ENCODE data around the gene DUSP10. TPM values are rescaled to one million over a fixed set of nuclear protein-coding genes. Genes with fewer than 3 reads are reported as not detected.

The DUSP10 gene
- polyA plus RNA-seq, 4 donors, result 3.1 to 4.1 (median 3.7) TPM

DNA sequence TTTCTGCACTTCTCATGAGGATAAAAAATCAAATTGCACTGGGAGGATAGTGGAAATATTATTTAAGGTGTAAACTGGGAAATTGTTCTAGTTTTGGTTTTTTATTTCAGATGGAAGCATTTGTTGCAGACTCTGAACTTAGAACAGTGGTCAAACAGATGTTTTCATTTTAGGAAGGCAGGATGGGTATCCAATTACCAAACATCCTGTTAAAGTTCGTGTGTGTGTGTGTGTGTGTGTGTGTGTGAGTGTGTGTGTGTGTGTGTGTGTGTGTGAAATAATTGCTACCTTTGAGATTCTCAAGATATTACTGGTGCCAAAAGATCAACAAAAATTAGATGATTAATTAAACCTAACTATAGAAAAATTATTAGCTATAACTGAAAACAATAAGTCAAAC is 24.3 kb upstream of the DUSP10 start:
- DNase-seq (ENCODE audit: low read depth in 4 of 4, low spot score in 3 of 4), result no peak

DNA sequence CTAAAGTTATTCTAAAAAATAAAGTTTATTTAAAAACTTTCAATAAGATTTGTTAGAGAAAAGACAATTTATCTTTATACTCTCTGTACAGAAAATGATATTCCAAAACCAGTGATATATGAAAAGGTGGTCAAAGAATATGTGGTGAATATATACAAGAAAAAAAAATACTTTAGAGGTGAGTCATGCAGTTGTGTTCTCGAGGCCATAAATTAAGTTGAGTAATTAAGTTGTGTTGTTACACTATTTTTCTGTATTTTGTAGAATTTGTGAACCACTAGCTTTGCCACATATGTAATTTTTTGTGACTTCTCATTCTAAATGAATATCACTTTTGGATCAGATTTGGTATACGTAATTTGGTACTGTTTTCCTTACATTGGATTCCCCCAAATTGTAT is 23.6 kb upstream of the DUSP10 start:
- no peak for DNase-seq (ENCODE audit: low read depth in 4 of 4, low spot score in 3 of 4)

DNA sequence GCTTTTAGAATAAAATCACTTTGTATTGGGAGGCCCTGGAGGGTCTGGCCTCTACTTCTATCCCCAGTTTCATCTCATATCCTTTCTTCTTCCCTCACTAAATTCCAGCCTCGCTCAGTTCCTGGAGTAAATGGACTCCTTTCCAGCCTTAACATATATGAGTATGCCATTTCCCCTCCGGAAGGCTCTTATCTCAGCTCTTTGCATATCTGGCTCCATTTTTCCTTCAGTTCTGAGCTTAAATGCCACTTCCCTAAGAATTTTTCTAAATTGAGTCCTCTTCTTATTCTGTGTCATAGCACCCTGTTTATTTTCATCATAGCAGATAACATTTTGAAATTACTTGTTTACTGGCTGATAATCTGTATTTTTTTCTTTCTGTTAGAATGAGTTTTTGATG is 20.2 kb upstream of the DUSP10 start:
- no peak for DNase-seq (ENCODE audit: low read depth in 4 of 4, low spot score in 3 of 4)

DNA sequence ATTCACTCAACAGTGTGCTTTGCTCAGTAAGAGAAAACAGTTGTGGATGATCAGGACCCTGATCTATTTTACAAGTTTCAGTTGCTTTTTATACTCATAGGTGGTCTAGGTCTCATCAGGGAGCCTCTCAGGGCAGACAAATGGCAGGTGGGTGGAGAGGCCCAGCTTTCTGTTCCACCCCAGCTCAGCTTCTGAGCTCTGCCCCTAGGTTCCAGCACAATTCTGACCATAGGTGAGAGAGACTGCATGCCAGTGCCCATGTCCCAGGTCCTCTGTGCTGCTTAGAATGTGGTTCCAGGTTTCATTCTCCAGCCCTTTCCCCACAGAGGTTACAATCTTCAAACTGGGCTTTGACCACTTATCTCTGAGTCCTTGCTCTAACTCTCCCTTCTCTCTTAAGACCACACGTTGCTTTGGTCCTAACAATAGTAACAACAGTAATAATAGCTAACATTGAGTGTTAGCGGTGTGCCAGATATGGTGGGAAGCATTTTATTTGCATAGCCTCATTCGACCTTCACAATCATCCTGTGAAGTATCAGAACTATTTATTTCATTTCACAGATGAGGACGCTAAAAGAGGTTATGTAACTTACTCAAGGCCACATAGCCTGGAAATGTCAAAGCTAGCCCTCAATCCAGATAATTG is 19.6 kb upstream of the DUSP10 start:
- DNase-seq (ENCODE audit: low read depth in 4 of 4, low spot score in 3 of 4), result no peak

DNA sequence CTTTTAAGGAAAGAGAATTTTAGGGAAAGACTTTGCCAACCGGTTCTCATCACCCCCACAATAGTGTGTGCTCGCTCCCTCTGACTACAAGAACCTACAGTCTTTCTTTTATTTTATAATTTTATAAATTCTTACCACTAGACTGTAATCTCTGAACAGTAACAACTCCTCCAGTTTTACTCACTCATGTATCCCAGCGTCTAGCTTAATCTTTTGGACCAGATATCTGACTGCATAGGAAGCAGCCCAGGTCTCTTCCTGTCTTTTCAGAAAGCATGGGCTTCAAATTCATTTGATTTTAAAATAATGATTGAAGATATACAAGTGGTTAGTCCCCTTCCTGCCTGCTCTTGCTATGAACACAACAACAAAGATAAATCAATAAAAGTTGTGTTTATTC is 19.0 kb upstream of the DUSP10 start:
- DNase-seq (ENCODE audit: low read depth in 4 of 4, low spot score in 3 of 4), result no peak

DNA sequence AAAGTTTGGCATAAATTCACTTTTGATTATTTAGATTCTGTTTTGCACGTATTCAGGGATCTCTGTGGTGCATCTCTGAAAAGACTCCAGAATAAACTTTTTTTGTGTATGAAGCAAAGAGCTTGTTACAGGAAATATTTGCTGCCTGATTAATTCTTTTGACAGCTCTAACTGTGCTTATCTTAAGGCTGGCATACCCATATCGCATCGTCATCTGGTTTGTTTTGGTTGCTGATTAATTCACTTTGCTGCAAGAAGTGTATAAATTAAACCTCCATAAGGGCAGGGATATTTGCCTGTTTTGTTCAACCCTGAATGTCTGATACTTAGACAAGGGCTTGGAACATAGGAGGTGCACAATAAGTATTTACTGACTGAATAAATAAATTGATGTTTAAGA is 17.5 kb upstream of the DUSP10 start:
- no peak for DNase-seq (ENCODE audit: low read depth in 4 of 4, low spot score in 3 of 4)

DNA sequence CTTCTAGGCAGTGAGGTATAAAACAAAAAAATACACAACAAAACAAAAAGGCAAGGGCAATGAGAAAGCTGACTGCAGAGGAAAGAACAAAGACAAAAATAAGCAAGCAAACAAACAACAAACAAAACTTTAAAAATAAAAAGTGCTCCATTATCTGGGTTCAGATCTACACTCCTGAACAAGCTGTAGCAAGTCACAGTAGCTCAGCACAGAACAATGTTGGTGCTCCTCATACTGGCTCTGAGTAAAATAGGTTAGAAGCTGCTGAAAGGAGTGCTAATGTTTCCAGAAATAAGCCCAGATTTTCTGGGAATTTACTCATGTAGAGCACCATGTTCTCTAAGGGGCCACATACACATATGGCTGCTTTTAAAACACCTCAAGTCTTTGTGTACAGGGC is 16.6 kb upstream of the DUSP10 start:
- DNase-seq (ENCODE audit: low read depth in 4 of 4, low spot score in 3 of 4), result no peak

- DNase-seq (ENCODE audit: low read depth in 4 of 4, low spot score in 3 of 4), result no peak
Observed at GRCh38 chr1:221756830-221757551, 15.1 kb upstream of the DUSP10 start.

DNA sequence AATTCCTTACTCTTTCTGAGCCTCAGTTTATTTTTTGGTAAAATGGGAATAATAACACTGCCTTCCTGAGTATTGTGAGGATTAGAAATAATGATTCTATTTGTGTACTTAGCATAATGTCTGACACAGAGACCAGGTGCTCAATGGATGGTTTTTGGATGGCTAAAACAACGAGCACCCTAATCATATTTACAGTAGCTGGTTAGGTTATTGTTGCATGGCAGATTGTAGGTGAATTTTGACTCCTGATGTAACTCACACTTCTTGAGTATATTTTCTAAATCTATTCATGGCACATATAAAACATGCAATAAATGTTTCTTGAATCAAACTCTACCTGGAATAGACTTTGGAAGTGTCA is 11.9 kb upstream of the DUSP10 start:
- no peak for DNase-seq (ENCODE audit: low read depth in 4 of 4, low spot score in 3 of 4)

DNA sequence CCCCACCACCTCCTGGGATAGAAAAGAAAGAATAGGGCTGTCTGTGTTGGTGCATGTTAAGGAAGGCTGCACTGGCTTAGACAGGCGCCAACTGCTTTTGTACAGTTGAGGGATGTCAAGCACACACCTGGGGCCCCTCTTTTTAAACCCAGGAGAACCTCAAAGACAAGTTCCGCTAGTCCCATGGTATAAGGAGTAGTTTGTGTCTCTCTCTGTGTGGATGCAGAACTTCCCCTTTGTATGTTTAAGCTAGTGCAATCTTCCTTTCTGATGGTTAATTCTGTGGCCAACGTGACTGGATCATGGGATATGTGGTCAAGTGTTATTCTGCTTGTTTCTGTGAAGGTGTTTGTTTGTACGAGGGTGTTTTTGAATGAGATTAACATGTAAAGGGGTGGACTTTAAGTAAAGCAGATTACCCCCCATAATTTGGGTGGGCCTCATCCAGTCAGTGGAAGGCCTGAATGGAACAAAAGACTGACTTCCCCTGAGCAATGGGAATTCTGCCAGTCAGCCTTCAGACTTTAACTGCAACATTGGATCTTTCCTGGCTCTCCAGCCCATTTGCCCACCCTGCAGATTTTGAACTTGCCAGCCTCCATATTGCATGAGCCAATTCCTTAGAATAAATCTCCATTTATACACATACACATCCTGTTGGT is 9.5 kb upstream of the DUSP10 start:
- no peak for DNase-seq (ENCODE audit: low read depth in 4 of 4, low spot score in 3 of 4)

GRCh38 chr1:221748981-221749380 is 7.1 kb upstream of the DUSP10 start:
- no peak for DNase-seq (ENCODE audit: low read depth in 4 of 4, low spot score in 3 of 4)

DNA sequence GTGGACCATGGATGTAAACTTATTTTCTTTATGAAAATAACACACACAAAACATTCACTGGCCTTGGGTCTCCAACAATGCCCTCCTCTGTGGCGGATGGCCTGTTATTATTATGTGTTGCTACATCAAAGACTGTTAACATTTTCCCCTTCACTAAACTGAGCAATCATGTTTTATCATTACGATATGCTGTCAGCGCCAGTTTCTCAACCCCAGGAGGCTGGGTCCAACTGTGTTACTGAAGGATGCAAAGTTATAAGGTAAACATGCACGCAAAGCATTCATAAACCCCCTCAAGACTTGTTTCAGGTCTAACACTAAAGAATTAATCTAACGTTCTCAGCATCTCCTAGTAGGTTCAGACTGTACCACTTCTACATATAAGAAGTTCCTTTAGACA is 6.0 kb upstream of the DUSP10 start:
- no peak for DNase-seq (ENCODE audit: low read depth in 4 of 4, low spot score in 3 of 4)

- DNase-seq (ENCODE audit: low read depth in 4 of 4, low spot score in 3 of 4), result peak in 2 of 4 donors; percentile 10 to 32
Observed at GRCh38 chr1:221743416-221744208, 1.7 kb upstream of the DUSP10 start.

DNA sequence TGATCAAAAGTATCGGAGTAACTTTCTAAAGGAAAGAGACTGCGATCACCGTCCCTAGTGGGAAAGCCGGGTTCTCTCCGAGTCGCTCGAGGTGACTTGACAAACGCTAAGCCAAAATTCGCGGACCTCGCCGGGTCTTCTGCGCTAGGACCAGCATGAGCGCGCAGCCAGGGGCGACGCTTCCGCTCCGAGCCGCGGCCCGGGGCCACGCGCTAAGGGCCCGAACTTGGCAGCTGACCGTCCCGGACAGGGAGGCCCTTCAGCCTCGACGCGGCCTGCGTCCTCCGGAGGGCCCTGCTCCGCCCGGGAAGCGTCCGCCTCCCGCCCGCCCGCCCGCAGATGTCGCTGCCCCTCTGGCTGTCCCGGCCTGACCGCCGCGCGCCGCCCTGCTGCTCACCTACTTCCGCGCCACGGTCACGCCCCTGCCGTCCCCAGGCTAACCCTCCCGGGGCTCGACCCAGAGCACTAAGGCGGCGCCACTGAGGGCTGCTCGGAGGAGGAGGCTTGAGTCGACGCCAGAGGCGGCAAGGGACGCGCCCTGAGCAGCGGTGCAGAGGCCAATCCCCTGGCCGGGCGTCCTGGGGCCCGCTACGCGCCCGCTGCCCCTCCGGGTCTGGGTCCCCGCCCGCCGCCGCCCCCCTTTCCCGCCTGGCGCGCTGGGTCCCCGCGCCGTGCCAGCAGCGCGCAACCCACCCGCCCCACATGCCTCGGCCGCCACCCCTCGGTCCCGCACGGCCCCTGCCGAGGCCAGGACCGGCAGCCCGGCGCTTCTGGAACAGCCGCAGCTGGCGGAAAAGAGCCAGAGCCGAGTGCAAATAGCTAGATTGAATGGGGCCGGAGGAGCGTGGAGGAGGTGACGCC is 896 bp upstream of the DUSP10 start:
- DNase-seq (ENCODE audit: low read depth in 4 of 4, low spot score in 3 of 4), result peak in 2 of 4 donors; percentile 28 to 39

DNA sequence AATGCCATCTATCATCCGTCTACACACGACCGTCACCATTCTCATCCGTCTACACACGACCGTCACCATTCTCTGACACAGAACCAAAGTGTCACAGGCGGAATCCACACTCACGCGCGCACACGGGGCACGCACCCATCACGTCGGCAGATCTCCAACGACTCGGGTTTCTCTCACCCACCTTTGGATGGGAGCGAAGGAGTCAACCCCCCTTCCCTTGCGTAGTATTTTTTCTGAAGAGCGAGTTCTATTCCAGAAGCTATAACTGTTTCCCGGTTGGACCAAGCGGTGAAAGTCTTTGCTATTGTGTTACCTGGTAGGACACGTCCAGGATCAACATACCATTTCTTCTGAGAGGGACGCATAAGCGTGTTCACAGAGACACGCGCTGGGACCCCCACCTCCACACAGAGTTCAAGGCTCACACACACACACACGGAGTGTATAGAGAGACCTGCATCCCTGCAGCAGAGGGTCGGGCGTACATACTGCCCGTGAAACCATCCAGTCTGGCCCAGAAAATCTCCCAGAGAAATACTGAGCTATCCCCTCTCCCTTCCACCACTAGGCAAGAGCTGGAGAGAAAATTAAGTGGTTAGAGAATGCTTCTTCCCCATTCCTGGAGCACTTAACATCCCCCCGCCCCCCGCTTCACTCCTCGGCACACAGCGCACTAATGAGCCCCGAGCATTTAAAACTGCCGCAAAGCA is 741 bp downstream of the DUSP10 start:
- peak in 2 of 4 donors; percentile 33 to 53 for DNase-seq (ENCODE audit: low read depth in 4 of 4, low spot score in 3 of 4)

DNA sequence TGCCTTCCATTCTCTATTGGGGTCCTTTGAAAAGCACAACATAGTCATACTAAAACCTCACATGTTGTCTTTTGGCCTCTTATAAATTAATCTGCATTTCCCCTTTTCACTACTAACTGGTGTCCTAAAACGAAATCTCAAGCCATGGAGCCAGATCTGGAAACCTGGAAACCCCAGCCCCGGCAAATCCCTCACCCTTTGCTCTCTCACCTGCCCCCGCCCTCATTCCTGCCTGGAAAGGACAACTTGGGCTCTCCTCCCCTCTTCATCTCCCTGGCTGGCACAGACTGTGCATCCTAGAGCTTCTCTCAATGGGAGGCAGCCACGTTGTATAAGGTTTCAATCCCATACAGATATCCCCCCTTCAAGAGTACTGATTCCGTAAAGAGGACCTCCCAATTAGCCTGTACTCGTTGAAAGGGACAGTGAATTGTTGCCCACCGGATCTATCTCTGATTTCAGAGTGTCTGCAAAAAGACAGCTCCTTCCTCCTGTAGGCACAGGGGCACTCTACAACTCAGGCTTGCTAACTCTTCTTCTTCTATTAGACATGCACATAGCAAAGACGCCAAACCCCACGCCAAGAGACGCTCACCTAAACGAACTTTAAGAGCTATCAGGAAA is 1.4 kb downstream of the DUSP10 start:
- DNase-seq (ENCODE audit: low read depth in 4 of 4, low spot score in 3 of 4), result no peak

DNA sequence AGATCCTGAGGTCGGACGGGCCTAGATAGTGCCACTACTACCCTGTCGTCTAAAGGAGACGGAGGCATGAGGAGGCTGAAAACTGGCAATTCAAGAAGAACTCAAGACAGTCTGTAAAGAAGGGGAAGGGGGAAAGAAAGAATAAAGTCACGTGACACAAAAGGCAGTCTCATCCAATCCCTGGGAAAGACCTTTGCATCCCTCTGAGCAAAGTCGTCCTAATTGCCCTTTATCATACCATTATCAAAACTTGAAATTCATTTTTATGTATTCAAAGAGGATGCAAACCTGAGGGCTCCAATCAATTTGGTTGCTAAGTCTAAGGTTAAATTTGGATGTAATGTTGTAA is 2.2 kb downstream of the DUSP10 start:
- no peak for DNase-seq (ENCODE audit: low read depth in 4 of 4, low spot score in 3 of 4)

DNA sequence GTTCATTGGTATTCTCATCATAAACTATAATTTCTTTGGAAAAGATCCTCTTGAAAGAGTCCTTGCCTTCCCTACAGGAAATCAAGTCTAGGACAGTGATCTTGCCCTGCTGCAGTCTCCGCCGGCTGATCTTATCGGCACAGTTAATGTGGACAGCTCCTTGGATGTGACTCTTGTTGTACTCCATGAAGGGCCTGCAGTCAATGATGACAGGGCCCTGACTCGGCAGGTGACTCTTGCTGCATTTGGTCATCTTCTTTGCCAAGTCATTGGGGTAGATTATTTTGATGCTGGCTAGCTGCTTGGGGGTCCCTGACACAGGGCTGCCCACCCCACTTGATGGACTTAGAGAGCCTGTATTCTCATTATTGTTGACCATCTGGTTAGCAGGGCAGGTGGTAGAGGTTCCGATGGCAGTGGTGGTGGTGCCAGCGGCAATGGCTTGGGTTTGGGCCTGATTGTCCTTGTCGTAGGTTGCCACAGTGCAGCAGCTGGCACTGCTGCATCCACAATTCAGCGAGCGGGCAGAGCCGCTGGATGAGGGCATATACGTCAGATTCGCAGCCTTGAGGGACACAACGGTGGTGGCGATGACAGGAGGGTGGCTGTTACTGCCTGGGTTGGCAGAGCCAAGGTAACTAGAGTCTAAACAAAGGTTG is 2.7 kb downstream of the DUSP10 start:
- DNase-seq (ENCODE audit: low read depth in 4 of 4, low spot score in 3 of 4), result no peak

DNA sequence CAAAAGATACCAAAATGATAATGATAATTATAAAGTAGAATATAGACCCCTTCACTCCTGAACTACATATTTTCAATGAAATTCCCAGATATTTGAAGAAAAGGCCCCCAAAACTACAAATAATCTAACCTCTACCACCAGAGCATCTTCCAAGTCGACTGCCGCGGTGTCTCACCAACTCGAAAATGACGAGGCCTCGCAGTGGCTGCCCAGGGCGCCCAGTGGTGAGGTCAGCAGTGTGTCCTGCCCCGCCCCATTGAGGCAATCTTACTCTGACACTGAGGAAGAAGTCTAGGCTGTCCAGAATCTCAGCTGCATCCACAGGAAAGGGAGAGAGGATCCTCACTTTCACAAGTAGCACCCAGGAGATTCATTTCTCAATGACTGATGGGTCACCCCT is 5.2 kb downstream of the DUSP10 start:
- DNase-seq (ENCODE audit: low read depth in 4 of 4, low spot score in 3 of 4), result no peak

All from right renal pelvis (tissue), 4 donors.